GM12878 (cell line): ENCODE measurements around the gene KIF21B. TPM values are rescaled to one million over a fixed set of nuclear protein-coding genes. Genes with fewer than 3 reads are reported as not detected.

Source experiments
- ATAC-seq: fragments of 200-7000 bp; cut with Tn5 transposase; 3 replicates; pipeline ENCODE4 v1.9.1; 2020; ENCODE audit warnings: mild to moderate bottlenecking, moderate library complexity
- BruUV-seq: library from RNA; stranded (reverse); fragments of 400-500 nt; replicated peaks from 2 replicates; lab custom pipeline; 2021; lab: Mats Ljungman, UMichigan
- CTCF ChIA-PET: fragments of 300-600 bp; sonication (Branson Sonifier 250); formaldehyde crosslinking; extraction: SDS; loops from one replicate; lab custom pipeline; 2021; ENCODE audit warnings: inconsistent platforms; lab: Yijun Ruan, JAX
- POLR2A ChIA-PET: fragments of 350-600 bp; formaldehyde crosslinking; extraction: SDS; loops from one replicate; lab custom pipeline; 2021; ENCODE audit warnings: inconsistent platforms; lab: Charles Lee
- RAD21 ChIA-PET: fragments of 300-600 bp; sonication (Branson Sonifier 250); formaldehyde crosslinking; loops from one replicate; lab custom pipeline; 2023; ENCODE audit warnings: antibody characterized with exemption; ENCODE audit not compliant: unreplicated experiment; lab: Charles Lee
- SMC1A ChIA-PET: fragments of 300-600 bp; sonication (Branson Sonifier 250); formaldehyde crosslinking; loops from one replicate; lab custom pipeline; 2023; ENCODE audit not compliant: unreplicated experiment, uncharacterized antibody; lab: Charles Lee
- DNase-seq: peaks from one replicate; pipeline ENCODE4 v3.0.0-alpha.2; 2011; ENCODE audit warnings: low read depth, low spot score
- FAIRE-seq: peaks from 3 replicates; lab custom pipeline; 2011; peaks lifted over from hg19 to GRCh38; lab: Jason Lieb, UNC
- H2AFZ ChIP-seq: 2 replicates; pipeline ENCODE4 v1.6.0; 2011; ENCODE audit warnings: low read depth, low read length, control low read depth; ENCODE audit not compliant: control insufficient read depth
- H3K27ac ChIP-seq: 2 replicates; pipeline ENCODE4 v1.5.1; 2011; ENCODE audit warnings: control low read depth; ENCODE audit not compliant: control insufficient read depth, insufficient read depth
- H3K27me3 ChIP-seq, 2 experiments: replicated peaks in 1 of 2; 2 replicates each; pipeline versions ENCODE4 v1.6.0 to v1.6.1; 2011; ENCODE audit warnings: low read length in 1 of 2; ENCODE audit not compliant: control insufficient read depth in 2 of 2, insufficient read depth in 2 of 2
- H3K36me3 ChIP-seq, 2 experiments: 2 replicates each; pipeline ENCODE4 v1.5.1; 2011; ENCODE audit warnings: low read length in 1 of 2; ENCODE audit not compliant: control insufficient read depth in 2 of 2, insufficient read depth in 2 of 2
- H3K4me1 ChIP-seq: 2 replicates; pipeline ENCODE4 v1.6.1; 2011; ENCODE audit warnings: mild to moderate bottlenecking, low read length, moderate library complexity, mixed read lengths; ENCODE audit not compliant: control insufficient read depth, insufficient read depth
- H3K4me2 ChIP-seq: 2 replicates; pipeline ENCODE4 v1.6.0; 2011; ENCODE audit warnings: control low read depth; ENCODE audit not compliant: control insufficient read depth, insufficient read depth
- H3K4me3 ChIP-seq: fragments of 200-600 bp; sonication (generic); 2 replicates; pipeline ENCODE4 v1.5.1; 2016
- H3K79me2 ChIP-seq: 2 replicates; pipeline ENCODE4 v1.6.0; 2011; ENCODE audit warnings: low read length; ENCODE audit not compliant: control insufficient read depth, insufficient read depth
- H3K9ac ChIP-seq: 2 replicates; pipeline ENCODE4 v1.8.0; 2011; ENCODE audit warnings: low read length, control low read depth, mixed read lengths; ENCODE audit not compliant: control insufficient read depth, insufficient read depth
- H3K9me3 ChIP-seq: replicated peaks from 3 replicates; pipeline ENCODE4 v1.5.1; 2011; ENCODE audit warnings: mild to moderate bottlenecking, low read length; ENCODE audit not compliant: control insufficient read depth, insufficient read depth
- H4K20me1 ChIP-seq: 2 replicates; pipeline ENCODE4 v1.6.0; 2011; ENCODE audit not compliant: control insufficient read depth, insufficient read depth
- EZH2 ChIP-seq: IDR thresholded peaks from 2 replicates; pipeline ENCODE4 v1.6.1; 2012; ENCODE audit warnings: low read depth, mild to moderate bottlenecking, control low read depth, inconsistent platforms, low read length, borderline replicate concordance; ENCODE audit not compliant: control insufficient read depth
- JUND ChIP-seq: IDR thresholded peaks from 2 replicates; pipeline ENCODE4 v1.6.1; 2012; ENCODE audit warnings: low read depth, mild to moderate bottlenecking, low read length, improper control_type of control experiment, moderate library complexity
- KAT2A ChIP-seq: conservative IDR thresholded peaks from 2 replicates; pipeline ENCODE4 v1.6.1; 2011; ENCODE audit warnings: low read depth, low read length; ENCODE audit not compliant: control insufficient read depth
- KLF5 ChIP-seq: fragments of 450-650 bp; IDR thresholded peaks from 2 replicates; pipeline ENCODE4 v1.6.1; 2014; ENCODE audit warnings: mild to moderate bottlenecking; ENCODE audit not compliant: partially characterized antibody
- MXI1 ChIP-seq: fragments of 150-350 bp; IDR thresholded peaks from 2 replicates; pipeline ENCODE4 v1.6.1; 2011; ENCODE audit warnings: low read depth, mild to moderate bottlenecking, inconsistent platforms, low read length, improper control_type of control experiment
- POLR2A ChIP-seq: IDR thresholded peaks from 2 replicates; pipeline ENCODE4 v1.6.1; 2011; ENCODE audit warnings: low read depth, mild to moderate bottlenecking, low read length
- POLR2AphosphoS2 ChIP-seq: IDR thresholded peaks from 2 replicates; pipeline ENCODE4 v1.6.1; 2011; ENCODE audit warnings: low read depth, mild to moderate bottlenecking, low read length, improper control_type of control experiment, moderate library complexity
- POLR2AphosphoS5 ChIP-seq: IDR thresholded peaks from 2 replicates; pipeline ENCODE4 v1.6.1; 2011; ENCODE audit warnings: mild to moderate bottlenecking, low read length, inconsistent platforms
- SUZ12 ChIP-seq: fragments of 200-600 bp; sonication (generic); IDR thresholded peaks from one replicate; pipeline ENCODE4 v1.6.1; 2018; ENCODE audit warnings: antibody characterized with exemption, mild to moderate bottlenecking; ENCODE audit not compliant: unreplicated experiment
- TAF1 ChIP-seq: IDR thresholded peaks from 2 replicates; pipeline ENCODE4 v1.6.1; 2011; ENCODE audit warnings: mild to moderate bottlenecking, low read depth, low read length, borderline replicate concordance
- WRNIP1 ChIP-seq: IDR thresholded peaks from 2 replicates; pipeline ENCODE4 v1.6.1; 2011; ENCODE audit warnings: low read depth, low read length, improper control_type of control experiment, borderline replicate concordance
- WGBS: methylation state at CpG from one replicate; pipeline ENCODE4 v1.1.6; 2016; ENCODE audit warnings: low lambda C conversion rate; ENCODE audit not compliant: insufficient replicate concordance, insufficient coverage; ENCODE audit errors: missing lambda C conversion rate; 5-methylcytosine and 5-hydroxymethylcytosine counted together
- in situ Hi-C: fragments of 300-500 bp; cut with MboI; formaldehyde crosslinking; loops from 9 replicates; pipeline ENCODE4 v1.14.3; 2018; ENCODE audit warnings: mixed read lengths
- intact Hi-C: fragments of 100-400 bp; cut with micrococcal nuclease; formaldehyde crosslinking; loops from one replicate; pipeline ENCODE4 v1.14.2; 2022; ENCODE audit not compliant: unreplicated experiment
- polyA plus RNA-seq, 11 experiments: library from polyadenylated mRNA; depleted of rRNA in 4 of 11; unstranded in 6 of 11; stranded (reverse) in 5 of 11; fragments of >200 nt; fragmentation: Nextera tagmentation in 4 of 11; fragmentation: Illumina TruSeq in 1 of 11; extraction: Ambion mirVana in 4 of 11; extraction: Trizol in 1 of 11; gene quantifications; 1 replicate in 1 of 11; 2 replicates in 10 of 11; pipeline versions ENCODE4 v1.2.1 to v1.2.3, GENCODE V29; 2011 to 2016; ENCODE audit warnings: inconsistent platforms in 2 of 11, missing spikeins in 2 of 11, low read depth in 1 of 11
- total RNA-seq, 4 experiments: library from RNA; depleted of rRNA in 3 of 4; stranded (reverse); fragments of >200 nt in 3 of 4; fragmentation: Illumina TruSeq in 1 of 4; extraction: Trizol in 1 of 4; gene quantifications; 2 replicates each; pipeline versions ENCODE4 v1.2.1 to v1.2.3, GENCODE V29; 2013 to 2021
- TF ChIP-seq, protein P1 (sequence below): fragments of 450-650 bp; IDR thresholded peaks from 2 replicates; pipeline ENCODE4 v1.6.1; 2016; ENCODE audit warnings: mild to moderate bottlenecking, moderate library complexity, borderline replicate concordance
- TF ChIP-seq, protein P2 (sequence below): fragments of 450-650 bp; IDR thresholded peaks from 2 replicates; pipeline ENCODE4 v1.6.1; 2017; ENCODE audit warnings: borderline replicate concordance
- TF ChIP-seq, protein P3 (sequence below): IDR thresholded peaks from 2 replicates; pipeline ENCODE4 v1.6.1; 2011; ENCODE audit warnings: low read depth, low read length, improper control_type of control experiment, borderline replicate concordance

The KIF21B gene
- total and polyA plus RNA-seq, 10 of the 15 experiments (the other 5 are each of a cell fraction or from before 2014, with no cell fraction given), result 2.3 to 47.7 (median 12.6) TPM

DNA sequence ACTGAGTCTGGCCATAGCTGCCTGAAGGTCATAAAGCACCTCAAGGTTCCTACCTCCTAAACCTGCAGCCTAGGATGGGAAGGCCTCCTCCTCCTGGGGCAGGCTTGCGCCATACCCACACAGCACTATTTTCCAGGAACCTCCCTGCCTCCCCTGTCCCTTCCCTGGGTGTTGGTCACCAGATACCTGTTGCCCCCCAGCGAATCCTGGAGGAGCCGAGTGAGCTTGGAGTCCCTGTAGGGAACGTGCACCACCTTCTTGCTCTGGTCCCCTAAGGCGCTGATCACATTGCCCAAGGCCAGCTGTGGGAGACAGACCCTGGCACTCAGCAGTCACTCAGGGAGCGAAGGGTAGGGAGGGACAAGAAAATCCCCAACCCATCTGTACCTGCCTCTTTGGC, 19.4 kb downstream of the KIF21B start (continued):
- TF ChIP-seq, protein P1, sequence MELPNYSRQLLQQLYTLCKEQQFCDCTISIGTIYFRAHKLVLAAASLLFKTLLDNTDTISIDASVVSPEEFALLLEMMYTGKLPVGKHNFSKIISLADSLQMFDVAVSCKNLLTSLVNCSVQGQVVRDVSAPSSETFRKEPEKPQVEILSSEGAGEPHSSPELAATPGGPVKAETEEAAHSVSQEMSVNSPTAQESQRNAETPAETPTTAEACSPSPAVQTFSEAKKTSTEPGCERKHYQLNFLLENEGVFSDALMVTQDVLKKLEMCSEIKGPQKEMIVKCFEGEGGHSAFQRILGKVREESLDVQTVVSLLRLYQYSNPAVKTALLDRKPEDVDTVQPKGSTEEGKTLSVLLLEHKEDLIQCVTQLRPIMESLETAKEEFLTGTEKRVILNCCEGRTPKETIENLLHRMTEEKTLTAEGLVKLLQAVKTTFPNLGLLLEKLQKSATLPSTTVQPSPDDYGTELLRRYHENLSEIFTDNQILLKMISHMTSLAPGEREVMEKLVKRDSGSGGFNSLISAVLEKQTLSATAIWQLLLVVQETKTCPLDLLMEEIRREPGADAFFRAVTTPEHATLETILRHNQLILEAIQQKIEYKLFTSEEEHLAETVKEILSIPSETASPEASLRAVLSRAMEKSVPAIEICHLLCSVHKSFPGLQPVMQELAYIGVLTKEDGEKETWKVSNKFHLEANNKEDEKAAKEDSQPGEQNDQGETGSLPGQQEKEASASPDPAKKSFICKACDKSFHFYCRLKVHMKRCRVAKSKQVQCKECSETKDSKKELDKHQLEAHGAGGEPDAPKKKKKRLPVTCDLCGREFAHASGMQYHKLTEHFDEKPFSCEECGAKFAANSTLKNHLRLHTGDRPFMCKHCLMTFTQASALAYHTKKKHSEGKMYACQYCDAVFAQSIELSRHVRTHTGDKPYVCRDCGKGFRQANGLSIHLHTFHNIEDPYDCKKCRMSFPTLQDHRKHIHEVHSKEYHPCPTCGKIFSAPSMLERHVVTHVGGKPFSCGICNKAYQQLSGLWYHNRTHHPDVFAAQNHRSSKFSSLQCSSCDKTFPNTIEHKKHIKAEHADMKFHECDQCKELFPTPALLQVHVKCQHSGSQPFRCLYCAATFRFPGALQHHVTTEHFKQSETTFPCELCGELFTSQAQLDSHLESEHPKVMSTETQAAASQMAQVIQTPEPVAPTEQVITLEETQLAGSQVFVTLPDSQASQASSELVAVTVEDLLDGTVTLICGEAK, result no peak
- no peak for TF ChIP-seq TAF1
- no peak for TF ChIP-seq JUND
- TF ChIP-seq, protein P2, sequence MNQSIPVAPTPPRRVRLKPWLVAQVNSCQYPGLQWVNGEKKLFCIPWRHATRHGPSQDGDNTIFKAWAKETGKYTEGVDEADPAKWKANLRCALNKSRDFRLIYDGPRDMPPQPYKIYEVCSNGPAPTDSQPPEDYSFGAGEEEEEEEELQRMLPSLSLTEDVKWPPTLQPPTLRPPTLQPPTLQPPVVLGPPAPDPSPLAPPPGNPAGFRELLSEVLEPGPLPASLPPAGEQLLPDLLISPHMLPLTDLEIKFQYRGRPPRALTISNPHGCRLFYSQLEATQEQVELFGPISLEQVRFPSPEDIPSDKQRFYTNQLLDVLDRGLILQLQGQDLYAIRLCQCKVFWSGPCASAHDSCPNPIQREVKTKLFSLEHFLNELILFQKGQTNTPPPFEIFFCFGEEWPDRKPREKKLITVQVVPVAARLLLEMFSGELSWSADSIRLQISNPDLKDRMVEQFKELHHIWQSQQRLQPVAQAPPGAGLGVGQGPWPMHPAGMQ, result no peak

DNA sequence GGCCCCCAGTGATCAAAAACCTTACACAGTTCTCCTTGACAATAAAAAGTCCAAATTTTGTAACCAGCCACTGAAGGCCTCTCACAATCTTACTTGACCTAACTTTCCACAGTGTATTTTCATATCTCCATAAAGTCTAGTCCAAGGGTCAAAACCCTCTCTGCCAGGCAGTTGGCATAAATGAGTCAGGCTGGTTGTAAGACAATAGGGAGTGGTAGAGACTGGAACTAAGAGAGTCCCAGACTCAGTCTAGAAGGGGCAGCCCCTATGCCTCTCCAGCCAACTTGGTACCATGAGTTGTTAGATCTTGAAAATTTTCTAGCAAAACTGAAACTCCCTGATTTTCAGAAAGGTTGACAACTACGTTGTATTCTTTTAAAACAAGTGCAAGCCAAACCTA, 21.0 kb downstream of the KIF21B start:
- intact Hi-C loops, result no loop called here
- POLR2A ChIA-PET, result no interaction called here

More for the DNA sequence above, 21.0 kb downstream of the KIF21B start:
- RAD21 ChIA-PET, result no interaction called here
- H3K4me1 ChIP-seq, result no peaks in the 10 kb centered on the region
- TF ChIP-seq EZH2, result no peak
- TF ChIP-seq KAT2A, result no peak
- TF ChIP-seq WRNIP1, result no peak
- no peak for TF ChIP-seq KLF5
- no peak for TF ChIP-seq POLR2AphosphoS2
- no peak for TF ChIP-seq SUZ12
- TF ChIP-seq MXI1, result no peak
- TF ChIP-seq POLR2A, result no peak
- TF ChIP-seq POLR2AphosphoS5, result no peak
- TF ChIP-seq, protein P3, sequence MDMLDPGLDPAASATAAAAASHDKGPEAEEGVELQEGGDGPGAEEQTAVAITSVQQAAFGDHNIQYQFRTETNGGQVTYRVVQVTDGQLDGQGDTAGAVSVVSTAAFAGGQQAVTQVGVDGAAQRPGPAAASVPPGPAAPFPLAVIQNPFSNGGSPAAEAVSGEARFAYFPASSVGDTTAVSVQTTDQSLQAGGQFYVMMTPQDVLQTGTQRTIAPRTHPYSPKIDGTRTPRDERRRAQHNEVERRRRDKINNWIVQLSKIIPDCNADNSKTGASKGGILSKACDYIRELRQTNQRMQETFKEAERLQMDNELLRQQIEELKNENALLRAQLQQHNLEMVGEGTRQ, result no peak
- H3K9ac ChIP-seq, result no peak overlapping the region
- H3K27me3 ChIP-seq, result no peaks in the 10 kb centered on the region
- no peak; the same call in none of the 3 replicates for ATAC-seq
- peaks cover 12 to 47% of the 10 kb centered on the region in 2 experiments; a peak in 3 of 4 replicates for H3K36me3 ChIP-seq
- H3K4me3 ChIP-seq, result no peak overlapping the region
- H3K79me2 ChIP-seq, result no peaks in the 10 kb centered on the region
- H4K20me1 ChIP-seq, result no peaks in the 10 kb centered on the region
- no peak overlapping the region for H3K4me2 ChIP-seq
- no peaks in the 10 kb centered on the region for H3K9me3 ChIP-seq
- no peak for DNase-seq
- 35% methylated on average over 1 of the region's 1 CpG for WGBS
- CTCF ChIA-PET, result no interaction called here
- FAIRE-seq, result no peak
- BruUV-seq, result no TSS peak
- SMC1A ChIA-PET, result no interaction called here
- in situ Hi-C loops, result no loop called here
- no peak overlapping the region for H2AFZ ChIP-seq
- no peak overlapping the region for H3K27ac ChIP-seq
